ENCODE data around the gene TBXT.

DNA sequence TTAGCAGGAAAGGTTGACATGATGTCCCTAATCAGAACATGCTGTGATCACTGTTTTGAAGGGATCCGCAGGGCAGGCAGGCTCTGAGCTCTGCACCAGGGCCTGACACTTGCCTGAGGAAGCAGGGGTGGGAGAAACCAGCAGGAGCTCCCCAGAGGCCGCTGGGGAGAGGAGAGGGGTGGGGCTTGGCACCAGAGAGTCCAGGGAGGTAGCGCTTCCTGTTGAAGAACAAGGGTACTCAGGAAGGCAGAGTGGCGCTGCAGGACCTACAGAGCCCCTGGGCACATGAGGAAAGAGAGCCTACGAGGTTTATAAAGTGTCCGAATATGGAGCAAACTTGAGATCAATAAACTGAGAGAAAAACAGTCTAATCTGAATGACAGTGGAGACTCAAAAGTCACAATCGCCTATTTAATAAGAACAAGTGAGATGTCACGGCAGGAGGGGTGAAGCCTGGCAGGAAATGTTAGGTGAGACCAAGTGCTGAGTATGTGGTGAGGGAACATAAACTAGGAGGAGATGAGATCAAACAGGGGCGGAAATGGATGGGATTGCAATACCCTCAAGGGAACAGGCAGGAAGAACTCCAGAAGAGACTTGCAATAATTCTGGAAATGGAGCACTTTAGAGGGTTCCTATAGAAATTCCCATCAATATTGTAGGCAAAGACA is 5.8 kb upstream of the TBXT start:
- TF ChIP-seq FOXP2 (optimal IDR thresholded peaks at IDR 0.05; ENCODE audit: borderline replicate concordance, extremely low read depth, extremely low read length, insufficient read depth): no peak
- TF ChIP-seq TAF1 (IDR thresholded peaks at IDR 0.05; ENCODE audit: borderline replicate concordance, insufficient read depth, low read length): no peak
- no peak for TF ChIP-seq POLR2AphosphoS5 (IDR thresholded peaks at IDR 0.05; ENCODE audit: low read depth, low read length)
- TF ChIP-seq REST (IDR thresholded peaks at IDR 0.05; ENCODE audit: insufficient read depth in 1 of 2, low read depth in 2 of 2, low read length in 2 of 2): no peak
